Neural cell (in vitro differentiated cells): Measurements from ENCODE around the gene COX4I1. TPM values are rescaled to one million over a fixed set of nuclear protein-coding genes. Genes with fewer than 3 reads are reported as not detected.

Experiments
- H2AFZ ChIP-seq: fragments of 200-600, 300-800 bp; sonication (generic), shearing (Covaris generic); 2 replicates; pipeline ENCODE4 v1.6.0; 2014; ENCODE audit warnings: low read depth, mild to moderate bottlenecking, antibody characterized with exemption, low read length, moderate library complexity
- H3F3A ChIP-seq: fragments of 200-600 bp; shearing (Covaris generic); 2 replicates; pipeline ENCODE4 v1.6.1; 2016; ENCODE audit warnings: mild to moderate bottlenecking, moderate library complexity, mixed read lengths, antibody characterized with exemption, low read length; ENCODE audit not compliant: insufficient read depth, poor library complexity, severe bottlenecking
- H3K27ac ChIP-seq: fragments of 200-600, 300-800 bp; sonication (generic), shearing (Covaris generic); 2 replicates; pipeline ENCODE4 v1.5.1; 2014; ENCODE audit warnings: mild to moderate bottlenecking, low read length, moderate library complexity
- H3K27me3 ChIP-seq: fragments of 300-800, 200-600 bp; sonication (generic), shearing (Covaris generic); 2 replicates; pipeline ENCODE4 v1.6.0; 2014; ENCODE audit warnings: mild to moderate bottlenecking, low read depth, low read length, moderate library complexity; ENCODE audit not compliant: insufficient read depth
- H3K36me3 ChIP-seq: fragments of 300-800, 200-600 bp; sonication (generic), shearing (Covaris generic); 2 replicates; pipeline ENCODE4 v1.5.1; 2014; ENCODE audit warnings: mild to moderate bottlenecking, antibody characterized with exemption, low read length, moderate library complexity; ENCODE audit not compliant: insufficient read depth
- H3K4me2 ChIP-seq: fragments of 300-800, 200-600 bp; sonication (generic), shearing (Covaris generic); 2 replicates; pipeline ENCODE4 v1.6.0; 2014; ENCODE audit warnings: mild to moderate bottlenecking, low read length
- H3K4me3 ChIP-seq: fragments of 300-800, 200-600 bp; sonication (generic), shearing (Covaris generic); 2 replicates; pipeline ENCODE4 v1.5.1; 2014; ENCODE audit warnings: mild to moderate bottlenecking, low read length, moderate library complexity
- H3K79me2 ChIP-seq: fragments of 200-600 bp; shearing (Covaris generic); replicated peaks from 2 replicates; pipeline ENCODE4 v1.6.0; 2014; ENCODE audit warnings: mild to moderate bottlenecking, low read length, moderate library complexity; ENCODE audit not compliant: insufficient read depth
- H3K9ac ChIP-seq: fragments of 300-800, 200-600 bp; sonication (generic), shearing (Covaris generic); 2 replicates; pipeline ENCODE4 v1.6.1; 2016; ENCODE audit warnings: mild to moderate bottlenecking, low read length, mixed read lengths
- H3K9me2 ChIP-seq: fragments of 200-600 bp; shearing (Covaris generic); 2 replicates; pipeline ENCODE4 v1.6.1; 2016; ENCODE audit warnings: mild to moderate bottlenecking, low read length, mixed read lengths; ENCODE audit not compliant: insufficient read depth
- H3K9me3 ChIP-seq: fragments of 200-600, 300-800 bp; sonication (generic), shearing (Covaris generic); 2 replicates; pipeline ENCODE4 v1.6.1; 2016; ENCODE audit warnings: mild to moderate bottlenecking, mixed run types, low read length, moderate library complexity, mixed read lengths
- H4K20me1 ChIP-seq: fragments of 200-600 bp; shearing (Covaris generic); 2 replicates; pipeline ENCODE4 v1.6.1; 2016; ENCODE audit warnings: mild to moderate bottlenecking, mixed run types; ENCODE audit not compliant: insufficient read depth
- CTCF ChIP-seq: fragments of 450-650 bp; IDR thresholded peaks from 2 replicates; pipeline ENCODE4 v1.5.1; 2014; ENCODE audit warnings: antibody characterized with exemption, mild to moderate bottlenecking, moderate library complexity; ENCODE audit not compliant: poor library complexity, severe bottlenecking
- EP300 ChIP-seq: fragments of 450-650 bp; conservative IDR thresholded peaks from 2 replicates; pipeline ENCODE4 v1.6.1; 2014; ENCODE audit warnings: antibody characterized with exemption, mild to moderate bottlenecking, moderate library complexity; ENCODE audit not compliant: poor library complexity, severe bottlenecking
- EZH2 ChIP-seq: fragments of 200-600, 300-800 bp; shearing (Covaris generic), sonication (generic); IDR thresholded peaks from 2 replicates; pipeline ENCODE4 v1.6.1; 2014; ENCODE audit warnings: antibody characterized with exemption, low read length, borderline replicate concordance, mild to moderate bottlenecking; ENCODE audit not compliant: insufficient read depth, poor library complexity, severe bottlenecking
- MXI1 ChIP-seq: fragments of 450-650 bp; conservative IDR thresholded peaks from 2 replicates; pipeline ENCODE4 v1.6.1; 2014; ENCODE audit warnings: antibody characterized with exemption, mild to moderate bottlenecking; ENCODE audit not compliant: poor library complexity, severe bottlenecking
- POLR2AphosphoS5 ChIP-seq: IDR thresholded peaks from 2 replicates; pipeline ENCODE4 v1.6.1; 2012
- RAD21 ChIP-seq: fragments of 450-650 bp; conservative IDR thresholded peaks from 2 replicates; pipeline ENCODE4 v1.6.1; 2014; ENCODE audit warnings: antibody characterized with exemption, mild to moderate bottlenecking, moderate library complexity
- REST ChIP-seq: IDR thresholded peaks from 2 replicates; pipeline ENCODE4 v1.6.1; 2012; ENCODE audit warnings: borderline replicate concordance
- SMC3 ChIP-seq: fragments of 450-650 bp; conservative IDR thresholded peaks from 2 replicates; pipeline ENCODE4 v1.6.1; 2014; ENCODE audit warnings: antibody characterized with exemption, mild to moderate bottlenecking, moderate library complexity; ENCODE audit not compliant: poor library complexity
- TAF1 ChIP-seq: IDR thresholded peaks from 2 replicates; pipeline ENCODE4 v1.6.1; 2012; ENCODE audit warnings: low read depth
- polyA plus RNA-seq: library from polyadenylated mRNA; depleted of rRNA; stranded (reverse); fragments of >200 nt; gene quantifications from 2 replicates; pipeline ENCODE4 v1.2.3, GENCODE V29; 2014

COX4I1 gene
- polyA plus RNA-seq, 1 donor from 2014 or later = 709 TPM

- no peaks in the 10 kb centered on the region for H3K27me3 ChIP-seq
Measured at GRCh38 chr16:85839681-85840240, 40.3 kb downstream of the COX4I1 start.

GRCh38 chr16:85840395-85840794 lies 40.9 kb downstream of the COX4I1 start:
- H4K20me1 ChIP-seq = no peaks in the 10 kb centered on the region
- no peak overlapping the region for H3K27ac ChIP-seq
- no peak overlapping the region for H3K9ac ChIP-seq
- H3K36me3 ChIP-seq = no peaks in the 10 kb centered on the region
- H3K79me2 ChIP-seq = no peaks in the 10 kb centered on the region
- H3F3A ChIP-seq = no peaks in the 10 kb centered on the region
- H3K4me3 ChIP-seq = no peak overlapping the region
- no peaks in the 10 kb centered on the region for H3K27me3 ChIP-seq
- no peaks in the 10 kb centered on the region for H3K9me2 ChIP-seq
- H2AFZ ChIP-seq = no peak overlapping the region
- H3K9me3 ChIP-seq = no peaks in the 10 kb centered on the region
- H3K4me2 ChIP-seq = no peak overlapping the region
- TF ChIP-seq TAF1 = no peak
- no peak for TF ChIP-seq RAD21
- no peak for TF ChIP-seq EZH2
- TF ChIP-seq EP300 = no peak
- TF ChIP-seq SMC3 = no peak
- no peak for TF ChIP-seq MXI1
- TF ChIP-seq REST = no peak
- no peak for TF ChIP-seq POLR2AphosphoS5

More at GRCh38 chr16:85839681-85840240, 40.3 kb downstream of the COX4I1 start:
- H3K4me3 ChIP-seq = no peak overlapping the region
- no peak overlapping the region for H3K27ac ChIP-seq
- H3K9me3 ChIP-seq = no peaks in the 10 kb centered on the region
- H3K9me2 ChIP-seq = no peaks in the 10 kb centered on the region
- no peak overlapping the region for H3K4me2 ChIP-seq
- TF ChIP-seq REST (no peak), POLR2AphosphoS5 (no peak), EZH2 (no peak), EP300 (no peak), RAD21 (no peak), CTCF (no peak), TAF1 (no peak), MXI1 (no peak), SMC3 (no peak)
- H3K9ac ChIP-seq = no peak overlapping the region
- H2AFZ ChIP-seq = no peak overlapping the region
- no peaks in the 10 kb centered on the region for H3K79me2 ChIP-seq
- H3K36me3 ChIP-seq = no peaks in the 10 kb centered on the region
- H4K20me1 ChIP-seq = no peaks in the 10 kb centered on the region
- no peaks in the 10 kb centered on the region for H3F3A ChIP-seq
